ENCODE measurements around the gene POU2AF2.
"Not testable (repeated sequence)": the region's sequence is repeated elsewhere in the genome, so short reads cannot be mapped to it uniquely, and the experiment has no call there.

Gene POU2AF2

GRCh38 chr11:111259896-111260295 is 14.4 kb downstream of the POU2AF2 start:
- DNase-seq (ENCODE audit: low read depth) = peak; percentile 41

GRCh38 chr11:111260811-111261210 is 15.3 kb downstream of the POU2AF2 start:
- peak; percentile 16 for DNase-seq (ENCODE audit: low read depth)

GRCh38 chr11:111264646-111265045 is 19.1 kb downstream of the POU2AF2 start:
- no peak for DNase-seq (ENCODE audit: low read depth)

GRCh38 chr11:111265421-111265820 is 19.9 kb downstream of the POU2AF2 start:
- DNase-seq (ENCODE audit: low read depth) = no peak

- not testable (repeated sequence) for DNase-seq (ENCODE audit: low read depth)
These were observed 22.8 kb downstream of the POU2AF2 start for GRCh38 chr11:111268303-111268702.

GRCh38 chr11:111269146-111269868 is 23.8 kb downstream of the POU2AF2 start:
- peak; percentile 13 for DNase-seq (ENCODE audit: low read depth)

GRCh38 chr11:111272420-111272819 is 26.9 kb downstream of the POU2AF2 start:
- no peak for DNase-seq (ENCODE audit: low read depth)

GRCh38 chr11:111282562-111283075 is 37.1 kb downstream of the POU2AF2 start:
- DNase-seq (ENCODE audit: low read depth) = no peak

- DNase-seq (ENCODE audit: low read depth) = peak; percentile 83
These were observed 38.5 kb downstream of the POU2AF2 start for GRCh38 chr11:111283945-111284481.

GRCh38 chr11:111285189-111286091 is 39.9 kb downstream of the POU2AF2 start:
- no peak for DNase-seq (ENCODE audit: low read depth)

GRCh38 chr11:111291764-111292163 is 46.2 kb downstream of the POU2AF2 start:
- no peak for DNase-seq (ENCODE audit: low read depth)

GRCh38 chr11:111292408-111292807 is 46.9 kb downstream of the POU2AF2 start:
- not testable (repeated sequence) for DNase-seq (ENCODE audit: low read depth)

- no peak for DNase-seq (ENCODE audit: low read depth)
These were observed 50.7 kb downstream of the POU2AF2 start for GRCh38 chr11:111296196-111296595.

GRCh38 chr11:111297696-111298095 is 52.2 kb downstream of the POU2AF2 start:
- DNase-seq (ENCODE audit: low read depth) = no peak

GRCh38 chr11:111298413-111299100 is 53.0 kb downstream of the POU2AF2 start, which contains the start of gene POU2AF3:
POU2AF3 (plus strand) TSS chr11:111298546; CDS start chr11:111298582, 36 bp downstream.
- no peak for DNase-seq (ENCODE audit: low read depth)

- DNase-seq (ENCODE audit: low read depth) = peak; percentile 38
These were observed 53.8 kb downstream of the POU2AF2 start for GRCh38 chr11:111299101-111300026.

GRCh38 chr11:111300569-111300968 is 55.0 kb downstream of the POU2AF2 start:
- no peak for DNase-seq (ENCODE audit: low read depth)

- no peak for DNase-seq (ENCODE audit: low read depth)
These were observed 55.7 kb downstream of the POU2AF2 start for GRCh38 chr11:111301004-111301841.

- DNase-seq (ENCODE audit: low read depth) = no peak
These were observed 56.3 kb downstream of the POU2AF2 start for GRCh38 chr11:111301842-111302118.

- no peak for DNase-seq (ENCODE audit: low read depth)
These were observed 56.8 kb downstream of the POU2AF2 start for GRCh38 chr11:111302298-111302697.
